AML-193 (cell line): ENCODE data around the gene CBLIF.
"Not testable (repeated sequence)": the region's sequence is repeated elsewhere in the genome, so short reads cannot be mapped to it uniquely, and the experiment has no call there.

ENCODE experiments used
- DNase-seq, 2 experiments: peaks; one replicate each; lab custom pipeline; 2025; lab: John Stamatoyannopoulos, UW

The CBLIF gene

GRCh38 chr11:59845399-59845798, at the start of gene CBLIF:
TSS of gene CBLIF (minus strand) at chr11:59845499. CDS start at chr11:59845453, 46 bp downstream.
- no peak for DNase-seq

- no peak for DNase-seq
Observed at GRCh38 chr11:59894616-59895015, 49.3 kb upstream of the CBLIF start.

GRCh38 chr11:59891781-59892181, 46.5 kb upstream of the CBLIF start:
- DNase-seq, result no peak

- DNase-seq, result not testable (repeated sequence)
Observed at GRCh38 chr11:59887156-59887555, 41.9 kb upstream of the CBLIF start.

GRCh38 chr11:59883597-59883996, 38.3 kb upstream of the CBLIF start:
- no peak for DNase-seq

- no peak for DNase-seq
Observed at GRCh38 chr11:59879567-59879966, 34.3 kb upstream of the CBLIF start.

GRCh38 chr11:59878575-59878974, 33.3 kb upstream of the CBLIF start, which contains the start of gene OOSP3:
TSS of gene OOSP3 (plus strand) at chr11:59878782. CDS start at chr11:59878809, 27 bp downstream.
- DNase-seq, result no peak

- no peak for DNase-seq
Observed at GRCh38 chr11:59877784-59878183, 32.5 kb upstream of the CBLIF start.

GRCh38 chr11:59877325-59877724, 32.0 kb upstream of the CBLIF start:
- DNase-seq, result no peak

- no peak for DNase-seq
Observed at GRCh38 chr11:59875856-59876519, 30.7 kb upstream of the CBLIF start.

GRCh38 chr11:59872076-59872475, 26.8 kb upstream of the CBLIF start:
- DNase-seq, result no peak

GRCh38 chr11:59867946-59868345, 22.6 kb upstream of the CBLIF start:
- DNase-seq, result no peak

- DNase-seq, result no peak
Observed at GRCh38 chr11:59866836-59867235, 21.5 kb upstream of the CBLIF start.

GRCh38 chr11:59866397-59866796, 21.1 kb upstream of the CBLIF start, which contains the start of gene TCN1:
TSS of gene TCN1 (minus strand) at chr11:59866487. CDS start at chr11:59866470, 17 bp downstream.
- peak; percentile 91 to 93 for DNase-seq

GRCh38 chr11:59865031-59865430, 19.7 kb upstream of the CBLIF start:
- DNase-seq, result no peak

- no peak for DNase-seq
Observed at GRCh38 chr11:59862252-59862651, 17.0 kb upstream of the CBLIF start.

GRCh38 chr11:59859673-59860072, 14.4 kb upstream of the CBLIF start:
- DNase-seq, result peak in 1 of 2 experiments; percentile 6

GRCh38 chr11:59857439-59858434, 12.4 kb upstream of the CBLIF start:
- peak; percentile 22 to 43 for DNase-seq

- DNase-seq, result peak; percentile 30
Observed at GRCh38 chr11:59854871-59855270, 9.6 kb upstream of the CBLIF start.

- DNase-seq, result not testable (repeated sequence)
Observed at GRCh38 chr11:59851416-59851815, 6.1 kb upstream of the CBLIF start.

GRCh38 chr11:59849551-59849950, 4.3 kb upstream of the CBLIF start:
- not testable (repeated sequence) for DNase-seq

- no peak for DNase-seq
Observed at GRCh38 chr11:59849129-59849528, 3.8 kb upstream of the CBLIF start.

- DNase-seq, result not testable (repeated sequence)
Observed at GRCh38 chr11:59848439-59848838, 3.1 kb upstream of the CBLIF start.
